H9 (cell line): Measurements from ENCODE around the gene PUM1. TPM values are rescaled to one million over a fixed set of nuclear protein-coding genes. Genes with fewer than 3 reads are reported as not detected.

Source experiments
- DNase-seq: peaks from one replicate; pipeline ENCODE4 v3.0.0-alpha.2; 2017
- H2AFZ ChIP-seq: one replicate; pipeline ENCODE4 v1.6.1; 2013; ENCODE audit warnings: mild to moderate bottlenecking, low read length, control low read depth, moderate library complexity
- H2AK5ac ChIP-seq: 2 replicates; pipeline ENCODE4 v1.6.1; 2013; ENCODE audit warnings: low read length, control low read depth, mixed read lengths; ENCODE audit not compliant: insufficient read length
- H2BK120ac ChIP-seq: one replicate; pipeline ENCODE4 v1.6.1; 2013; ENCODE audit warnings: low read depth, mild to moderate bottlenecking, low read length, control low read depth, inconsistent platforms; ENCODE audit not compliant: poor library complexity, severe bottlenecking
- H2BK12ac ChIP-seq: 2 replicates; pipeline ENCODE4 v1.6.1; 2013; ENCODE audit warnings: low read length, control low read depth, mixed read lengths, low read depth; ENCODE audit not compliant: insufficient read length
- H2BK15ac ChIP-seq: 2 replicates; pipeline ENCODE4 v1.6.1; 2013; ENCODE audit warnings: low read depth, low read length, control low read depth
- H2BK20ac ChIP-seq: one replicate; pipeline ENCODE4 v1.6.1; 2013; ENCODE audit warnings: low read depth, mild to moderate bottlenecking, low read length, control low read depth, inconsistent platforms; ENCODE audit not compliant: poor library complexity, severe bottlenecking
- H2BK5ac ChIP-seq: 2 replicates; pipeline ENCODE4 v1.6.1; 2013; ENCODE audit warnings: low read length, control low read depth, mixed read lengths; ENCODE audit not compliant: insufficient read length
- H3K14ac ChIP-seq: 2 replicates; pipeline ENCODE4 v1.6.1; 2013; ENCODE audit warnings: low read length, control low read depth; ENCODE audit not compliant: insufficient read depth
- H3K18ac ChIP-seq: 2 replicates; pipeline ENCODE4 v1.6.1; 2013; ENCODE audit warnings: low read depth, mild to moderate bottlenecking, mixed read lengths, low read length, control low read depth; ENCODE audit not compliant: insufficient read length
- H3K23ac ChIP-seq: 2 replicates; pipeline ENCODE4 v1.6.1; 2013; ENCODE audit warnings: low read length, control low read depth, mixed read lengths, low read depth; ENCODE audit not compliant: insufficient read length
- H3K23me2 ChIP-seq: 2 replicates; pipeline ENCODE4 v1.6.1; 2013; ENCODE audit warnings: low read depth, mild to moderate bottlenecking, mixed read lengths, low read length, control low read depth; ENCODE audit not compliant: insufficient read length, poor library complexity, severe bottlenecking
- H3K27ac ChIP-seq: 2 replicates; pipeline ENCODE4 v1.5.1; 2013; ENCODE audit warnings: low read length, control low read depth, mixed read lengths, low read depth; ENCODE audit not compliant: insufficient read length
- H3K27me3 ChIP-seq: 2 replicates; pipeline ENCODE4 v1.6.1; 2013; ENCODE audit warnings: low read length, control low read depth, inconsistent platforms; ENCODE audit not compliant: insufficient read depth
- H3K4ac ChIP-seq: 2 replicates; pipeline ENCODE4 v1.6.1; 2013; ENCODE audit warnings: low read depth, mild to moderate bottlenecking, control low read depth, inconsistent platforms, low read length, moderate library complexity
- H3K4me1 ChIP-seq: 2 replicates; pipeline ENCODE4 v1.6.1; 2013; ENCODE audit warnings: low read length, control low read depth, inconsistent platforms; ENCODE audit not compliant: insufficient read depth
- H3K4me2 ChIP-seq: 2 replicates; pipeline ENCODE4 v1.6.1; 2013; ENCODE audit warnings: low read length, control low read depth, mixed read lengths; ENCODE audit not compliant: insufficient read length, insufficient read depth
- H3K56ac ChIP-seq: 2 replicates; pipeline ENCODE4 v1.6.1; 2013; ENCODE audit warnings: low read depth, mild to moderate bottlenecking, mixed read lengths, low read length, control low read depth; ENCODE audit not compliant: insufficient read length
- H3K79me1 ChIP-seq: 2 replicates; pipeline ENCODE4 v1.6.1; 2013; ENCODE audit warnings: low read depth, mild to moderate bottlenecking, moderate library complexity, low read length, control low read depth, inconsistent platforms; ENCODE audit not compliant: insufficient read depth, poor library complexity, severe bottlenecking
- H3K79me2 ChIP-seq: 2 replicates; pipeline ENCODE4 v1.6.1; 2013; ENCODE audit warnings: low read length, control low read depth, inconsistent platforms; ENCODE audit not compliant: insufficient read depth
- H3K9ac ChIP-seq: 2 replicates; pipeline ENCODE4 v1.6.1; 2013; ENCODE audit warnings: low read length, control low read depth, mixed read lengths; ENCODE audit not compliant: insufficient read length; ENCODE audit errors: extremely low read depth
- H3K9me3 ChIP-seq: one replicate; pipeline ENCODE4 v1.6.1; 2013; ENCODE audit warnings: low read depth, low read length, inconsistent platforms; ENCODE audit not compliant: control insufficient read depth
- H3T11ph ChIP-seq: one replicate; pipeline ENCODE4 v1.6.1; 2013; ENCODE audit warnings: mild to moderate bottlenecking, low read length, control low read depth, inconsistent platforms
- H4K20me1 ChIP-seq: one replicate; pipeline ENCODE4 v1.6.1; 2013; ENCODE audit not compliant: control insufficient read depth, insufficient read length, insufficient read depth
- H4K5ac ChIP-seq: 2 replicates; pipeline ENCODE4 v1.6.1; 2013; ENCODE audit warnings: low read depth, mild to moderate bottlenecking, mixed read lengths, low read length, control low read depth; ENCODE audit not compliant: insufficient read length
- H4K8ac ChIP-seq: replicated peaks from 2 replicates; pipeline ENCODE4 v1.6.1; 2013; ENCODE audit warnings: low read length, control low read depth, mixed read lengths, low read depth; ENCODE audit not compliant: insufficient read length
- H4K91ac ChIP-seq: 2 replicates; pipeline ENCODE4 v1.6.1; 2013; ENCODE audit warnings: low read depth, mild to moderate bottlenecking, moderate library complexity, mixed read lengths, low read length, control low read depth; ENCODE audit not compliant: insufficient read length
- H3K27ac Mint-ChIP-seq, 3 experiments: 2 replicates in 2 of 3; 3 replicates in 1 of 3; pipeline ENCODE4 v1.8.0; 2020 to 2021; ENCODE audit warnings: mixed read lengths in 3 of 3, mild to moderate bottlenecking in 1 of 3, moderate library complexity in 1 of 3
- H3K27me3 Mint-ChIP-seq: 2 replicates; pipeline ENCODE4 v1.8.0; 2021; ENCODE audit warnings: low read depth, mild to moderate bottlenecking, moderate library complexity, mixed read lengths
- H3K36me3 Mint-ChIP-seq, 3 experiments: 2 replicates in 2 of 3; 3 replicates in 1 of 3; pipeline ENCODE4 v1.8.0; 2020 to 2021; ENCODE audit warnings: low read depth in 3 of 3, mixed read lengths in 3 of 3; ENCODE audit not compliant: insufficient read depth in 1 of 3
- H3K4me1 Mint-ChIP-seq, 2 experiments: 2 replicates each; pipeline ENCODE4 v1.8.0; 2020; ENCODE audit warnings: mixed read lengths in 2 of 2
- H3K4me3 Mint-ChIP-seq, 2 experiments: 2 replicates in 1 of 2; 3 replicates in 1 of 2; pipeline ENCODE4 v1.8.0; 2020 to 2021; ENCODE audit warnings: mild to moderate bottlenecking in 2 of 2, mixed read lengths in 2 of 2, moderate library complexity in 1 of 2
- H3K9me3 Mint-ChIP-seq, 2 experiments: 2 replicates in 1 of 2; 3 replicates in 1 of 2; pipeline ENCODE4 v1.8.0; 2020; ENCODE audit warnings: mild to moderate bottlenecking in 2 of 2, mixed read lengths in 2 of 2, moderate library complexity in 1 of 2
- CTCF ChIP-seq: fragments of 200-600 bp; sonication (generic); conservative IDR thresholded peaks from 3 replicates; pipeline ENCODE4 v1.8.0; 2021; ENCODE audit warnings: antibody characterized with exemption, mild to moderate bottlenecking
- WGBS: extraction: QIAGEN DNeasy Blood & Tissue Kit; methylation state at CpG from one replicate; pipeline ENCODE4 v1.1.7; 2013; ENCODE audit warnings: missing lambda C conversion rate, low lambda C conversion rate, mixed read lengths; ENCODE audit not compliant: insufficient read length; ENCODE audit errors: extremely low coverage; 5-methylcytosine and 5-hydroxymethylcytosine counted together
- long read RNA-seq: library from polyadenylated mRNA; unstranded; transcript quantifications from one replicate; pipeline ENCODE4 v2.0.0, GENCODE V29; 2020
- total RNA-seq: library from RNA; stranded (reverse); gene quantifications from 2 replicates; pipeline ENCODE4 v1.2.1, GENCODE V29; 2021

Gene PUM1
- total RNA-seq, result 158 and 164 TPM in 2 replicates
- long read RNA-seq, full-length matches to known transcripts, result 119 of 467 reads
- long read RNA-seq, partial matches to known transcripts, result 33 of 467 reads
- long read RNA-seq, other reads (novel, unspliced or antisense), result 315 of 467 reads

- H3K9me3 Mint-ChIP-seq, result no peaks in the 10 kb centered on the region; a peak in 3 of 5 replicates
- Histone ChIP-seq H3T11ph (peak within 1 kb of the TSS; percentile 23), H2BK15ac (no peak within 1 kb of the TSS), H3K79me1 (no peaks in the 10 kb centered on the region), H3K27ac (peak within 1 kb of the TSS; percentile 88), H2BK12ac (peak within 1 kb of the TSS; percentile 95), H3K23ac (no peak within 1 kb of the TSS), H2BK20ac (no peak within 1 kb of the TSS), H4K5ac (peak within 1 kb of the TSS; percentile 97), H4K8ac (no peak within 1 kb of the TSS), H3K4me1 (peaks cover 2% of the 10 kb centered on the region; the same call in 1 of the 2 replicates), H3K18ac (peak within 1 kb of the TSS; percentile 97), H4K20me1 (no peaks in the 10 kb centered on the region), H3K79me2 (peaks cover 40% of the 10 kb centered on the region), H3K9me3 (no peaks in the 10 kb centered on the region), H3K9ac (peak within 1 kb of the TSS; percentile 98), H2BK120ac (no peak within 1 kb of the TSS), H2AFZ (no peak within 1 kb of the TSS), H3K56ac (peak within 1 kb of the TSS; percentile 23), H3K14ac (peak within 1 kb of the TSS; percentile 95), H2BK5ac (peak within 1 kb of the TSS; percentile 92), H3K27me3 (no peaks in the 10 kb centered on the region), H3K4me2 (peak within 1 kb of the TSS; percentile 60), H3K23me2 (peaks cover 10% of the 10 kb centered on the region), H2AK5ac (peak within 1 kb of the TSS; percentile 54), H4K91ac (peak within 1 kb of the TSS; percentile 27), H3K4ac (peak within 1 kb of the TSS; percentile 83; the same call in 1 of the 2 replicates)
- H3K4me3 Mint-ChIP-seq, result peak within 1 kb of the TSS; percentile 95 to 98
- peak within 1 kb of the TSS; percentile 99 to 100 (median 100) for H3K27ac Mint-ChIP-seq
- peak; percentile 100 for DNase-seq
- no peak for TF ChIP-seq CTCF
- peaks cover 8 to 13% (median 13%) of the 10 kb centered on the region in 3 experiments for H3K36me3 Mint-ChIP-seq
- no CpG with 5 or more reads among the region's 72 CpGs for WGBS
- H3K27me3 Mint-ChIP-seq, result no peaks in the 10 kb centered on the region
- H3K4me1 Mint-ChIP-seq, result peaks cover 13 to 22% of the 10 kb centered on the region in 2 experiments
Measured at GRCh38 chr1:31065310-31066217, at the start of gene PUM1. PUM1 (minus strand) TSS chr1:31065717; CDS start chr1:31059566, 6,151 bp downstream.
